Sigmoid colon (tissue), 4 donors: Measurements from ENCODE around the gene PSEN1.

Experiments
- POLR2A ChIP-seq, 2 donors: fragments of 450-650 bp; IDR thresholded peaks; one replicate each; pipeline ENCODE4 v1.6.1; 2016; ENCODE audit warnings: antibody characterized with exemption in 2 of 2, mild to moderate bottlenecking in 2 of 2, moderate library complexity in 2 of 2
- POLR2AphosphoS5 ChIP-seq, 4 donors: sonication (generic); formaldehyde crosslinking; IDR thresholded peaks; one replicate each; pipeline ENCODE4 v1.6.1; 2017; ENCODE audit warnings: antibody characterized with exemption in 4 of 4

DNA sequence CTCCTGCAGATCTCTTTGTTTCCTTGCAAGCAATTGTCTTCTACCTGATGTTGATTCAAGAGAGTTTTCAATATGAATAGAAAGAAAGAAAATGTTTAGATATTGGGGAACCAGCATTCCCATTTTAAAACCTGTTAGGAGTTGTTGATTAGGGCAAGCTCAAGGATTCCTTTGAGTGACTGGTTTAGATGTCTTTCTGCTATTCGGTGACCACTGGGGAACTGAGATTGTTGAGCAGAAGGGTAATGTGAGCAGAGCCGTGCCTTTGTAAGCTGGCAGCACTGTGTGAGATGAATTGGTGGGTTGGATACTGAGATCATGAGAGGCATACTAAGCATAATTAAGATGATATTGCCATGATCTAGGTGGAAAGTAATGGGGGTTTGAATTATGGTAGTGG lies 61.9 kb downstream of the PSEN1 start:
- TF ChIP-seq POLR2A (IDR thresholded peaks at IDR 0.05) (no peak), POLR2AphosphoS5 (IDR thresholded peaks at IDR 0.05) (no peak)
